ENCODE results near the gene CALN1.
A peak's percentile ranks its signal among the peaks of the same experiment; 100 is the strongest.

CALN1 gene

DNA sequence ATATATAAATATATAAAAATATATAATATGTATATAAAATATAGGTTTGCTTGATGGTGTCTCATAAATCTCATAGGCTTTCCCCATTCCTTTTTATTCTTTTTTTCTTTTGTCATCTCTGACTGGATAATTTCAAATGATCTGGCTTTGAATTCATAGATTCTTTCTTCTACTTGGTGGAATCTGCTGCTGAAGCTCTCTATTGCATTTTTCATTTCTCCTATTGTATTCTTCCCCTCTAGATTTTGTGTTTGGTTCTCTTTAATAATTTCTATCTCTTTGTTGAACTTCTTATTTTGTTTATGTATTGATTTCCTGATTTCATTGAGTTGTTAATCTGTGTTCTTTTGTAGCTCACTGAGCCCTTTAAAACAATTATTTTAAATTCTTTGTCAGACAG is 650.8 kb downstream of the CALN1 start:
- TF ChIP-seq, protein P1, sequence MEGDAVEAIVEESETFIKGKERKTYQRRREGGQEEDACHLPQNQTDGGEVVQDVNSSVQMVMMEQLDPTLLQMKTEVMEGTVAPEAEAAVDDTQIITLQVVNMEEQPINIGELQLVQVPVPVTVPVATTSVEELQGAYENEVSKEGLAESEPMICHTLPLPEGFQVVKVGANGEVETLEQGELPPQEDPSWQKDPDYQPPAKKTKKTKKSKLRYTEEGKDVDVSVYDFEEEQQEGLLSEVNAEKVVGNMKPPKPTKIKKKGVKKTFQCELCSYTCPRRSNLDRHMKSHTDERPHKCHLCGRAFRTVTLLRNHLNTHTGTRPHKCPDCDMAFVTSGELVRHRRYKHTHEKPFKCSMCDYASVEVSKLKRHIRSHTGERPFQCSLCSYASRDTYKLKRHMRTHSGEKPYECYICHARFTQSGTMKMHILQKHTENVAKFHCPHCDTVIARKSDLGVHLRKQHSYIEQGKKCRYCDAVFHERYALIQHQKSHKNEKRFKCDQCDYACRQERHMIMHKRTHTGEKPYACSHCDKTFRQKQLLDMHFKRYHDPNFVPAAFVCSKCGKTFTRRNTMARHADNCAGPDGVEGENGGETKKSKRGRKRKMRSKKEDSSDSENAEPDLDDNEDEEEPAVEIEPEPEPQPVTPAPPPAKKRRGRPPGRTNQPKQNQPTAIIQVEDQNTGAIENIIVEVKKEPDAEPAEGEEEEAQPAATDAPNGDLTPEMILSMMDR (IDR thresholded peaks at IDR 0.05; ENCODE audit: insufficient read depth, low read depth, low read length, missing control alignments) = no peak
- H3K4me3 ChIP-seq (ENCODE audit: low read depth, low read length) = no peak overlapping the region

DNA sequence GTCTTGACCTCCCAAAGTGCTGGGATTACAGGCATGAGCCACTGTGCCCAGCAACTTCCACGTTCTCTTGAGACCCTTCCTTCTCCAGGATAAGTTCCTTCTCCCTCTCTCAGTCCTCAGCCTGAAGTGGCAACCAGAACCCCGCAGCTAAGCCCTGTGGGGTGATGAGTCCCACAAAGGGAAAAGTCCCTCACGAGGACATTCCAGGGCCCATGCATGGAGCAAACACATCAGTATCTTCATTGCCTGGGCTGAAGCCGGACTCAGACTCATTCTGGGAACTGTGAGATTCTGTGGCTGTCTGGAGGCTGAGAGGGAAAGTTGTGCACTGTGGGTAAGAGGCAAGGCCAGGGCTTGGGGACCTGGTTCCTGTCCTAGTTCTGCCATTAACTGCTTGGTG is 657.3 kb downstream of the CALN1 start:
- TF ChIP-seq, protein P1 (IDR thresholded peaks at IDR 0.05; ENCODE audit: insufficient read depth, low read depth, low read length, missing control alignments) = no peak
- H3K4me3 ChIP-seq (ENCODE audit: low read depth, low read length) = no peak overlapping the region
- no peak for DNase-seq (ENCODE audit: low read depth)

More for the DNA sequence above, 650.8 kb downstream of the CALN1 start:
- DNase-seq (ENCODE audit: low read depth) = no peak

DNA sequence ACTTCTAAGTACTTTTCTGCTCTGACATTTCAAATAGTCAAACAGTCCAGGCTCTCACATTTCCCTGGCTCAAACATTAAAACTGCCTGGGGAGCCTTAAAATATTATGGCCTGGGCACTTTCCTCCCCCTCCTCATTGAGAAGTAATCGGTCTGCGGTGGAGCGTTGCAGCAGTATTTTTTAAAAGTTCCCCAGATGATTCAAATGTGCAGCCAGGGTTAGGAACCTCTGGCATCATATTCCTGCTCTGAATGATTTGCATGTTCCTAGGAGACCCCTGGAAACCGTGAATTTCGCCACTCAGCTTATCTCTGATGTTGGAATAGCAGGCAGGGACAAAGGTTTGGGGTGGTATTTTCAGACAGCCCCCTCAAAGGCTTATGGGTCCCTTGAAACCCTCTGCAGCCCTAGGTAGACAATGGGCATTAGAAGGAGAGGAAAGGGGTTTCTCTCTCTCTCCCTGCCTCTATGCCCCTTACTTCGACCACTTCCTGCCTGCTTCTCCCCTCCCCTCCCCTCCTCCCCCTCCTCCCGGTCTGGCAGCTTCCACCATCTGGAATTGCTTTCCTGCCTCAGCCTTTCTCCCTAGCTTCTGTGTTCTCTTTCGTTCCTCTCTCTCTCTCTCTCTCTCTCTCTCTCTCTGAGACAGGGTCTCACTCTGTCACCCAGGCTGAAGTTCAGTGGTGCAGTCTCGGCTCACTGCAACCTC is 658.0 kb downstream of the CALN1 start:
- TF ChIP-seq, protein P1 (IDR thresholded peaks at IDR 0.05; ENCODE audit: insufficient read depth, low read depth, low read length, missing control alignments) = no peak
- no peak for DNase-seq (ENCODE audit: low read depth)
- H3K4me3 ChIP-seq (ENCODE audit: low read depth, low read length) = no peak overlapping the region

DNA sequence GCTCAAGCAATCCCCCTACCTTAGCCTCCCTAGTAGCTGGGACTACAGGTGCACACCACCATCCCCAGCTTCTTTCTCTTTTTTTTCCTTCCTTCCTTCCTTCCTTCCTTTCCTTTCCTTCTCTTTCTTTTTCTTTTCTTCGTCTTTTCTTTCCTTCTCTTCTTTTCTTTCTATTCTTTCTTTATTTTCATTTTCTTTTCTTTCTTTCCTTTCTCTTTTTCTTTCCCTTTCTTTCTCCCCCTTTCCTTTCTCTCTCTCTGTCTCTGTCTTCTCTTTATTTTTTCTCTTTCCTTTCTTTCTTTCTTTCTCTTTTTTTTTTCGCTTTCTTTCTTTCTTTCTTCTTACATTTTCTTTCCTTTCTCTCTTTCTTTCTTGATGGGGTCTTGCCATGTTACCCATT is 658.9 kb downstream of the CALN1 start:
- no peak overlapping the region for H3K4me3 ChIP-seq (ENCODE audit: low read depth, low read length)
- TF ChIP-seq, protein P1 (IDR thresholded peaks at IDR 0.05; ENCODE audit: insufficient read depth, low read depth, low read length, missing control alignments) = no peak
- no peak for DNase-seq (ENCODE audit: low read depth)

DNA sequence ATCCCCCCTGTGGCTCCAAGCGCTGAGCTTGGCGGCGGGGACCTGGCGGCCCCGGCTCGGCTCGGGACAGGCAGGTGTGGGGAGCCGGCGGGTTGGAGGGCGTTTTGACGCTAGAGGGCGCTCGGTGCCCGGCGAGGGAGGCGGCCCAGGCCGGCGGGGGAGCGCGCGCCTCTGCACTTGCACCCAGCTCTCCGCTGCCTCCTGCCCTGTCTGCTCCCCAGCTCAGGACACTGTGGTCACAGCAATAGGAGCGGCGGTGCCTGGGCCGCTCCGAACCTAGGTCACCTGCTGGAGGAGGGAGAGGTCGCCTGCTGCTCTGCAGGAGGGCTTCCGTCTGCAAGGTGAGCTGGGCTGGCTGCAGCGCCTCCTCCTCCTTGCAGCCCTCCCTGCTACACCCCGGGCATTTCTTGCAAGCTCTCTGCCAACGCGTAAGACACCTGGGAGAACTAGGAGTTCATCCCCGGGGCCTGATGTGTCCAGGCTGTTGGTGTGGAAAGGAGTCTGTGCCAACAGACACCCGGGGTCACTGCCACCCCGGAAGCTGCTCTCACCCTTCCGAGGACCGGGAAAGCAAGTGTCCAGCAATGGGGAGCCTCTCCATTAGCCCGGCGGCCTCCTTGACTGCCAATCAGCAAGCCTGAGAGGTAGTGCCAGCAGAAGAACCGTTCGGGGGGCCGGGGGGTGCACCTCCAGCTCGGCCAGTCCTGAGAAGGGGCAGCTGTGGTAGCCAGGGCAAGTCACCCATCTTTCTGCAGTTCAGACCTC is 659.8 kb downstream of the CALN1 start:
- no peak overlapping the region for H3K4me3 ChIP-seq (ENCODE audit: low read depth, low read length)
- TF ChIP-seq, protein P1 (IDR thresholded peaks at IDR 0.05; ENCODE audit: insufficient read depth, low read depth, low read length, missing control alignments) = peak; percentile 48
- peak; percentile 30 for DNase-seq (ENCODE audit: low read depth)

DNA sequence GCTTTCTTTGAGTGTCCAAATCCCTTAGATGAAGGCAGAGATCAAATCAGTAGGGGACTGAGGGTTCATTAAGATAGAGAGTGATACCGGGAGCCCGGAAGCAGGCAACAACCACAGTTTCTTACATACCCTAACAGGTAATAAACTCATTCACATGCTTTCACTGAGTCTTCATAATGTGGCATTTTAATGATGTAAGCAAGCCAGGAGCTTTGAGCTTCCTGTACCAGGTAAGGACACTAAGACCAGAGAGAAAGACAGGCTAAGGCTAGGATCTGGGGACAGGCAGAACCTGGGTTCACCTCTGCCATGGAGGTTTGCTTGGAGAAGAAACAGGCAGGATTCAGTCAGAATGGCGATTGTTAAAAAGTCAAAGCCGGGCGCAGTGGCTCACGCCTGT is 661.8 kb downstream of the CALN1 start:
- H3K4me3 ChIP-seq (ENCODE audit: low read depth, low read length) = no peak overlapping the region
- TF ChIP-seq, protein P1 (IDR thresholded peaks at IDR 0.05; ENCODE audit: insufficient read depth, low read depth, low read length, missing control alignments) = no peak
- no peak for DNase-seq (ENCODE audit: low read depth)
